HepG2 (cell line): ENCODE measurements around the gene TBX21.

Experiments used
- ARNT ChIP-seq: fragments of 450-650 bp; IDR thresholded peaks from 2 replicates; pipeline ENCODE4 v1.6.1; 2017
- CHCHD3 ChIP-seq: sonication (generic); formaldehyde crosslinking; IDR thresholded peaks from 2 replicates; pipeline ENCODE4 v1.8.0; 2022; ENCODE audit warnings: mild to moderate bottlenecking, missing genetic modification reagents, moderate library complexity
- HDAC1 ChIP-seq: sonication (generic); formaldehyde crosslinking; IDR thresholded peaks from 2 replicates; pipeline ENCODE4 v1.5.1; 2020; ENCODE audit warnings: mild to moderate bottlenecking, missing genetic modification reagents
- JUNB ChIP-seq: sonication (generic); formaldehyde crosslinking; IDR thresholded peaks from 2 replicates; pipeline ENCODE4 v1.8.0; 2022; ENCODE audit warnings: missing genetic modification reagents, mild to moderate bottlenecking, borderline replicate concordance
- KAT2B ChIP-seq: fragments of 150-350 bp; IDR thresholded peaks from 2 replicates; pipeline ENCODE4 v1.6.1; 2014; ENCODE audit warnings: low read depth, low read length, borderline replicate concordance
- KDM1A ChIP-seq: IDR thresholded peaks from 2 replicates; pipeline ENCODE4 v1.6.1; 2016; ENCODE audit warnings: missing compliant biosample characterization
- POLR2AphosphoS5 ChIP-seq: IDR thresholded peaks from 2 replicates; pipeline ENCODE4 v1.6.1; 2012; ENCODE audit warnings: low read depth, low read length
- SKI ChIP-seq: fragments of 450-650 bp; IDR thresholded peaks from one replicate; pipeline ENCODE4 v1.6.1; 2018; ENCODE audit warnings: mild to moderate bottlenecking; ENCODE audit not compliant: partially characterized antibody
- WIZ ChIP-seq: sonication (generic); formaldehyde crosslinking; IDR thresholded peaks from 2 replicates; pipeline ENCODE4 v1.5.1; 2020; ENCODE audit warnings: mild to moderate bottlenecking, missing genetic modification reagents
- YEATS2 ChIP-seq: sonication (generic); formaldehyde crosslinking; IDR thresholded peaks from 2 replicates; pipeline ENCODE4 v1.4.0; 2020; ENCODE audit warnings: missing genetic modification reagents, borderline replicate concordance
- ZNF317 ChIP-seq: sonication (generic); formaldehyde crosslinking; IDR thresholded peaks from 2 replicates; pipeline ENCODE4 v1.5.0; 2020; ENCODE audit warnings: mild to moderate bottlenecking, missing genetic modification reagents
- ZSCAN29 ChIP-seq: sonication (generic); formaldehyde crosslinking; conservative IDR thresholded peaks from 2 replicates; pipeline ENCODE4 v1.4.0; 2020; ENCODE audit warnings: mild to moderate bottlenecking, missing genetic modification reagents
- TF ChIP-seq, protein P1 (sequence below): sonication (generic); formaldehyde crosslinking; IDR thresholded peaks from 2 replicates; pipeline ENCODE4 v1.4.0; 2020; ENCODE audit warnings: low read depth, missing genetic modification reagents
- TF ChIP-seq, protein P2 (sequence below): sonication (generic); formaldehyde crosslinking; IDR thresholded peaks from 2 replicates; pipeline ENCODE4 v1.4.0; 2020; ENCODE audit warnings: mild to moderate bottlenecking, missing genetic modification reagents, borderline replicate concordance

DNA sequence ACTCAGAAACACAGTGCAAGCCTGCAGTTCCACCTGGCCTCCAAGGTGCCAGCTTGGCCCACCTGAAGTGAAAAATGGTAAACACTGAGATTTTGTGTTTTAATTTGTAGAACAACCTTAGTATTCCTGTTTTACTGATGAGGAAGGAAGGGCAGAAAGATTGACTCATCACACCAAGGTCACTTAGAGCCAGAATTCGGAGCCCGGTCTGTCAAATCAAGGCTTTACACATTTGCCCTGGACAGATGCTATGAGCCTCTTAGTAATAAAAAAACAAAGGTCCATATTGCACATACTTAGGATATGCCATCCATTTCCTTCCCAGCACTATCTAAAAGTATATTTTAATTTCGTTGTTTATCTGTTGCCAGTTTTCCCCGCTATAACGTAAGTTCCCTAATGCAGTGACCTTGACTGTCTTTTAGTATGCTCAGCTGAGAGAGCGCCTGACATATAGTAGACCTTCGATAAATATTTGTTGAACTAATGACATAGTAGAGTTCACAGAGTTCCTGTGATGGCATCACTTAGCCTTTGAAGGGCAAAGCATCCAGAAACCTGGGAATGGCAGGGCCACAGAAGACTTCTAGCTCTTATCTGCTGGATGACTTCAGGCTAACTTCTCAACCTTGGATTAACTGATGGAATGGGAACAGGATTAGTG, 46.2 kb upstream of the TBX21 start:
- TF ChIP-seq CHCHD3 (CRISPR knock-in tag) (no peak), YEATS2 (CRISPR knock-in tag) (no peak), ARNT (no peak), WIZ (CRISPR knock-in tag) (no peak), KAT2B (no peak), HDAC1 (CRISPR knock-in tag) (peak; percentile 53; the same call in 1 of the 2 replicates), KDM1A (CRISPR knock-in tag) (0 out of 2 replicates have a peak, but pooled peaks have one; percentile 17), ZSCAN29 (CRISPR knock-in tag) (no peak; the same call in 1 of the 2 replicates), POLR2AphosphoS5 (peak; percentile 26; the same call in 1 of the 2 replicates), JUNB (no peak), SKI (peak; percentile 77), ZNF317 (no peak)
- TF ChIP-seq, protein P1, sequence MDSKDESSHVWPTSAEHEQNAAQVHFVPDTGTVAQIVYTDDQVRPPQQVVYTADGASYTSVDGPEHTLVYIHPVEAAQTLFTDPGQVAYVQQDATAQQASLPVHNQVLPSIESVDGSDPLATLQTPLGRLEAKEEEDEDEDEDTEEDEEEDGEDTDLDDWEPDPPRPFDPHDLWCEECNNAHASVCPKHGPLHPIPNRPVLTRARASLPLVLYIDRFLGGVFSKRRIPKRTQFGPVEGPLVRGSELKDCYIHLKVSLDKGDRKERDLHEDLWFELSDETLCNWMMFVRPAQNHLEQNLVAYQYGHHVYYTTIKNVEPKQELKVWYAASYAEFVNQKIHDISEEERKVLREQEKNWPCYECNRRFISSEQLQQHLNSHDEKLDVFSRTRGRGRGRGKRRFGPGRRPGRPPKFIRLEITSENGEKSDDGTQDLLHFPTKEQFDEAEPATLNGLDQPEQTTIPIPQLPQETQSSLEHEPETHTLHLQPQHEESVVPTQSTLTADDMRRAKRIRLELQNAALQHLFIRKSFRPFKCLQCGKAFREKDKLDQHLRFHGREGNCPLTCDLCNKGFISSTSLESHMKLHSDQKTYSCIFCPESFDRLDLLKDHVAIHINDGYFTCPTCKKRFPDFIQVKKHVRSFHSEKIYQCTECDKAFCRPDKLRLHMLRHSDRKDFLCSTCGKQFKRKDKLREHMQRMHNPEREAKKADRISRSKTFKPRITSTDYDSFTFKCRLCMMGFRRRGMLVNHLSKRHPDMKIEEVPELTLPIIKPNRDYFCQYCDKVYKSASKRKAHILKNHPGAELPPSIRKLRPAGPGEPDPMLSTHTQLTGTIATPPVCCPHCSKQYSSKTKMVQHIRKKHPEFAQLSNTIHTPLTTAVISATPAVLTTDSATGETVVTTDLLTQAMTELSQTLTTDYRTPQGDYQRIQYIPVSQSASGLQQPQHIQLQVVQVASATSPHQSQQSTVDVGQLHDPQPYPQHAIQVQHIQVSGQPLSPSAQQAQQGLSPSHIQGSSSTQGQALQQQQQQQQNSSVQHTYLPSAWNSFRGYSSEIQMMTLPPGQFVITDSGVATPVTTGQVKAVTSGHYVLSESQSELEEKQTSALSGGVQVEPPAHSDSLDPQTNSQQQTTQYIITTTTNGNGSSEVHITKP (CRISPR knock-in tag): no peak
- TF ChIP-seq, protein P2, sequence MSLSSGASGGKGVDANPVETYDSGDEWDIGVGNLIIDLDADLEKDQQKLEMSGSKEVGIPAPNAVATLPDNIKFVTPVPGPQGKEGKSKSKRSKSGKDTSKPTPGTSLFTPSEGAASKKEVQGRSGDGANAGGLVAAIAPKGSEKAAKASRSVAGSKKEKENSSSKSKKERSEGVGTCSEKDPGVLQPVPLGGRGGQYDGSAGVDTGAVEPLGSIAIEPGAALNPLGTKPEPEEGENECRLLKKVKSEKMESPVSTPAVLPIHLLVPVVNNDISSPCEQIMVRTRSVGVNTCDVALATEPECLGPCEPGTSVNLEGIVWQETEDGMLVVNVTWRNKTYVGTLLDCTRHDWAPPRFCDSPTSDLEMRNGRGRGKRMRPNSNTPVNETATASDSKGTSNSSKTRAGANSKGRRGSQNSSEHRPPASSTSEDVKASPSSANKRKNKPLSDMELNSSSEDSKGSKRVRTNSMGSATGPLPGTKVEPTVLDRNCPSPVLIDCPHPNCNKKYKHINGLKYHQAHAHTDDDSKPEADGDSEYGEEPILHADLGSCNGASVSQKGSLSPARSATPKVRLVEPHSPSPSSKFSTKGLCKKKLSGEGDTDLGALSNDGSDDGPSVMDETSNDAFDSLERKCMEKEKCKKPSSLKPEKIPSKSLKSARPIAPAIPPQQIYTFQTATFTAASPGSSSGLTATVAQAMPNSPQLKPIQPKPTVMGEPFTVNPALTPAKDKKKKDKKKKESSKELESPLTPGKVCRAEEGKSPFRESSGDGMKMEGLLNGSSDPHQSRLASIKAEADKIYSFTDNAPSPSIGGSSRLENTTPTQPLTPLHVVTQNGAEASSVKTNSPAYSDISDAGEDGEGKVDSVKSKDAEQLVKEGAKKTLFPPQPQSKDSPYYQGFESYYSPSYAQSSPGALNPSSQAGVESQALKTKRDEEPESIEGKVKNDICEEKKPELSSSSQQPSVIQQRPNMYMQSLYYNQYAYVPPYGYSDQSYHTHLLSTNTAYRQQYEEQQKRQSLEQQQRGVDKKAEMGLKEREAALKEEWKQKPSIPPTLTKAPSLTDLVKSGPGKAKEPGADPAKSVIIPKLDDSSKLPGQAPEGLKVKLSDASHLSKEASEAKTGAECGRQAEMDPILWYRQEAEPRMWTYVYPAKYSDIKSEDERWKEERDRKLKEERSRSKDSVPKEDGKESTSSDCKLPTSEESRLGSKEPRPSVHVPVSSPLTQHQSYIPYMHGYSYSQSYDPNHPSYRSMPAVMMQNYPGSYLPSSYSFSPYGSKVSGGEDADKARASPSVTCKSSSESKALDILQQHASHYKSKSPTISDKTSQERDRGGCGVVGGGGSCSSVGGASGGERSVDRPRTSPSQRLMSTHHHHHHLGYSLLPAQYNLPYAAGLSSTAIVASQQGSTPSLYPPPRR (CRISPR knock-in tag): no peak
